Activated naive CD8-positive, alpha-beta T cell treated with anti-CD3 and anti-CD28 coated beads, Interleukin-2, amount 50 U/mL, for 24 hours (primary cell): ENCODE measurements around the gene FN3K.
A peak's percentile ranks its signal among the peaks of the same experiment; 100 is the strongest.

Experiments used
- ATAC-seq: fragments of 150-1000 bp; cut with Tn5 transposase; one replicate; pipeline ENCODE4 v1.10.0; 2021
- DNase-seq: peaks from one replicate; pipeline ENCODE4 v3.0.0; 2021
- H3K27ac Mint-ChIP-seq: one replicate; pipeline ENCODE4 v1.8.0; 2021; ENCODE audit warnings: mild to moderate bottlenecking, mixed read lengths
- H3K27me3 Mint-ChIP-seq: one replicate; pipeline ENCODE4 v1.8.0; 2021; ENCODE audit warnings: mixed read lengths
- H3K36me3 Mint-ChIP-seq: one replicate; pipeline ENCODE4 v1.8.0; 2021; ENCODE audit warnings: low read depth, mixed read lengths
- H3K4me1 Mint-ChIP-seq: one replicate; pipeline ENCODE4 v1.8.0; 2021; ENCODE audit warnings: mixed read lengths
- H3K4me3 Mint-ChIP-seq: one replicate; pipeline ENCODE4 v1.8.0; 2021; ENCODE audit warnings: mild to moderate bottlenecking, moderate library complexity, mixed read lengths
- H3K9me3 Mint-ChIP-seq: one replicate; pipeline ENCODE4 v1.8.0; 2021; ENCODE audit warnings: mixed read lengths

The FN3K gene

DNA sequence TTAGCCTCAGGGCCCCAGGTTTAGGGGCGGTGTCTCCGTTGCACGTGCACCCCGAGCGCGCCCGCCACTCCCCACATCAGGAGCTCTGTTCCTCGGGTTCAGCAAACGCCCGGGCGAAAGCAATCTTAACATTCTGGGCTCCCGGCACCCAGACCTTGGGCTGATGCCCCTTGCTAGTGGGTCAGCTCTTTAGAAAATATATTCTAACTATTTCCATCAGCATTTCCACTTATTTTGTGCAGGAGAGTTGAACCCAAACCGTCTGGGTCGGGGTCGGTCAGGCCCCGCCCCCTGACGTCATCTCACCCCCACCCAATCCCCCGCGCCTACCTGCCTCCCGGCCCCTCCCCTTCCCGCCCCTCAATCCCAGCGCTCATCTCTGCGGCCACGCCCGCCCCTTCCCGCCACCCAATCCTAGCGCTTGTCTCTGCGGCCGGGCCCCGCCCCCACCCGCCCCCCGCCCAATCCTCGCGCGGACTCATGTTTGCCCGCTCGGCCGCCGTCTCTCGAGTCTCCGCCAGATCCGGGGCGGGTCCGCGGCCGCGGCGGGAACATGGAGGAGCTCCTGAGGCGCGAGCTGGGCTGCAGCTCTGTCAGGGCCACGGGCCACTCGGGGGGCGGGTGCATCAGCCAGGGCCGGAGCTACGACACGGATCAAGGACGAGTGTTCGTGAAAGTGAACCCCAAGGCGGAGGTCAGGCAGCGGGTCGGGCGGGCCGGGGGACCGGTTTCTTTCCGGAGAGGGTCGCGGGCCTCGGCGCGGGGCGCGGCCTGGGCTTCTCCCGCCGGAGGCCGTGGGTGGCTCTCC, 19.0 kb upstream of the FN3K start, which contains the start of gene FN3KRP:
Gene FN3KRP, plus strand, starts transcription at position 504 of the 808 bp plus-strand sequence. Its CDS starts 50 bp downstream, at position 554.
- Mint-ChIP-seq H3K27me3 (no peaks in the 10 kb centered on the region), H3K27ac (peak within 1 kb of the TSS; percentile 93), H3K9me3 (no peaks in the 10 kb centered on the region), H3K4me1 (peaks cover 18% of the 10 kb centered on the region), H3K4me3 (peak within 1 kb of the TSS; percentile 95), H3K36me3 (peaks cover 8% of the 10 kb centered on the region)
- ATAC-seq (peak; percentile 83), DNase-seq (peak; percentile 87)

GRCh38 chr17:82718986-82719685, 16.3 kb upstream of the FN3K start:
- Mint-ChIP-seq H3K27ac (no peak overlapping the region), H3K27me3 (no peaks in the 10 kb centered on the region), H3K9me3 (no peaks in the 10 kb centered on the region), H3K36me3 (peaks cover 22% of the 10 kb centered on the region), H3K4me3 (no peak overlapping the region), H3K4me1 (peaks cover 18% of the 10 kb centered on the region)
- ATAC-seq (no peak), DNase-seq (no peak)

DNA sequence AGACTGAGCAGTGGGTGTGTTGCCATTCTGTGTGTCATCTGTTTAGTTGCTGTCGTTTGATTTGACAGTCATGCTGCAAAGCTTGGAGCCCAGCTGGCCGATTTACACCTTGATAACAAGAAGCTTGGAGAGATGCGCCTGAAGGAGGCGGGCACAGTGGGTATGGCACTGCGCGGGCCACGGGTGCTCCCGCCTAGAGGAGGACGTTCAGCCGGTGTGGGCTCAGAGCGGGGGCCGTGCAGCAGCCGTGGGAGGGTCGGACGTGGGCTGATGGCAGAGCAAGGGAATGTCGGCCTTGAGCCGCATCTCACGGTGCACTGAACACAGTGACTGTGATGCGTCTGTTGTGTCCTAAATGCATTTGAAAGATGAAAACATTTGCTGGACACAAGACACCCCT, 15.2 kb upstream of the FN3K start:
- peaks cover 22% of the 10 kb centered on the region for H3K36me3 Mint-ChIP-seq
- H3K27me3 Mint-ChIP-seq, result no peaks in the 10 kb centered on the region

DNA sequence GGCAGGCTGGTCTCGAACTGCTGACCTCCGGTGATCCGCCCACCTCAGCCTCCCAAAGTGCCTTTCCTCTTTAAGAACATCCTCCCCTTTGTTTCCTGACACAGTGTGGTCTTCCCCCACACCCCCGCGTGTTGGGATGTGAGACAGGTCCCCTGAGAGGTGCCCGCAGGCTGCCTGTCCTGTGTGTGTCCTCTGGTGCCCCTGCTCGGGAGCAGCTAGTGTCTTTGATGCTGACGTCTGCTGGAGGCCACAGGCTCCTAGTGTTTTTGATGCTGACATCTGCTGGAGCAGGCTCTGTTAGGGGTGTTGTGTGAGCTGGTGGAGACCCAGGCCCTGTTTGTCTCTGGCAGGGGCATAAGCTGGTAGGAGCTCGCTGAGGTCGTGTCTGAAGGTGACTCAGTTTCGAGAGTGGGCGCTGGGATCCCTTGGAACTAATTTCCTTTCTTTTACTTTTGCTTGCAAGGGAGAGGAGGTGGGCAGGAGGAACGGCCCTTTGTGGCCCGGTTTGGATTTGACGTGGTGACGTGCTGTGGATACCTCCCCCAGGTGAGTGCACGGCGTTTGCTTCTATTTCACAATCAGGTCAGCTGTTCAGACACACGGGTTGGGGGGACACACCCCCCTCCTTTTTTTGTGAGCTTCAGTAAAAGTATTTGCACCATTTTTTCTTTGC, 12.9 kb upstream of the FN3K start:
- H3K9me3 Mint-ChIP-seq, result no peaks in the 10 kb centered on the region
- H3K4me1 Mint-ChIP-seq, result peaks cover 7% of the 10 kb centered on the region
- DNase-seq, result no peak
- H3K27ac Mint-ChIP-seq, result no peak overlapping the region
- H3K4me3 Mint-ChIP-seq, result no peak overlapping the region
- peaks cover 27% of the 10 kb centered on the region for H3K36me3 Mint-ChIP-seq
- no peak for ATAC-seq
- H3K27me3 Mint-ChIP-seq, result no peaks in the 10 kb centered on the region

More for the DNA sequence above, 15.2 kb upstream of the FN3K start:
- no peak overlapping the region for H3K27ac Mint-ChIP-seq
- H3K9me3 Mint-ChIP-seq, result no peaks in the 10 kb centered on the region
- no peak for DNase-seq
- H3K4me3 Mint-ChIP-seq, result no peak overlapping the region
- H3K4me1 Mint-ChIP-seq, result peaks cover 18% of the 10 kb centered on the region
- no peak for ATAC-seq

GRCh38 chr17:82723169-82723807, 12.1 kb upstream of the FN3K start:
- no peak overlapping the region for H3K27ac Mint-ChIP-seq

GRCh38 chr17:82726427-82726826, 9.0 kb upstream of the FN3K start:
- DNase-seq (no peak), ATAC-seq (no peak)
- Mint-ChIP-seq H3K9me3 (no peaks in the 10 kb centered on the region), H3K27ac (no peak overlapping the region), H3K36me3 (peaks cover 20% of the 10 kb centered on the region), H3K4me3 (no peak overlapping the region), H3K4me1 (no peaks in the 10 kb centered on the region), H3K27me3 (no peaks in the 10 kb centered on the region)

More at GRCh38 chr17:82723169-82723807, 12.1 kb upstream of the FN3K start:
- peaks cover 27% of the 10 kb centered on the region for H3K36me3 Mint-ChIP-seq
- H3K27me3 Mint-ChIP-seq, result no peaks in the 10 kb centered on the region
- no peak for ATAC-seq
- H3K4me3 Mint-ChIP-seq, result no peak overlapping the region
- no peak for DNase-seq
- H3K9me3 Mint-ChIP-seq, result no peaks in the 10 kb centered on the region
- H3K4me1 Mint-ChIP-seq, result no peaks in the 10 kb centered on the region

DNA sequence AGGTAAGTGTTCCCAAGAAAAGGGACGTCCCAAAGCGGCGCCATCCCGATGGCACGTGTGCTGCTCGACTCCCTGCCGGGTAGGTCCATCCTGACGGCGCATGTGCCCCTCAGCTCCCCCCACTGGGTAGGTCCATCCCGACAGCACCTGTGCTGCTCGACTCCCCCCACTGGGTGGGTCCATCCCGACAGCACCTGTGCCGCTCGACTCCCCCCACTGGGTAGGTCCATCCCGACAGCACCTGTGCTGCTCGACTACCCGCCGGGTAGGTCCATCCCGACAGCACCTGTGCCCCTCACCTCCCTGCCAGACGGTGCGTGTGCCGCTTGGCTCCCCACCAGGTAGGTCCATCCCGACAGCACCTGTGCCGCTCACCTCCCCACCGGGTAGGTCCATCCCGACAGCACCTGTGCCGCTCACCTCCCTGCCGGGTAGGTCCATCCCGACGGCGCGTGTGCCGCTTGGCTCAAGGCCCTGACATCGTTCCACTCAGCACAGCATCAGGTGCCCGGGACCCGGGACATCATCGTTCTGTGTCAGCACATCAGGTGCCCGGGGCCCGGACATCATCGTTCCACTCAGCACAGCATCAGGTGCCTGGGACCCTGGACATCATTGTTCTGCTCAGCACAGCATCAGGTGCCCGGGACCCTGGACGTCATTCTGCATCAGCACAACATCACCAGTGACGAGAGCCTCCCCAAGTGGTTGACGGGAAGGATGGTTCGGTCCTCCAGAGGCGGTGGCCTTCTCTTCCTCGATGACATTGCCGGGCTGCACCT, 5.7 kb upstream of the FN3K start:
- Mint-ChIP-seq H3K9me3 (peaks cover 6% of the 10 kb centered on the region), H3K27ac (no peak overlapping the region), H3K4me1 (no peaks in the 10 kb centered on the region), H3K36me3 (peaks cover 19% of the 10 kb centered on the region), H3K4me3 (no peak overlapping the region), H3K27me3 (no peaks in the 10 kb centered on the region)
- DNase-seq (no peak), ATAC-seq (no peak)

- DNase-seq, result no peak
- Mint-ChIP-seq H3K9me3 (peaks cover 6% of the 10 kb centered on the region), H3K4me3 (no peak overlapping the region), H3K27me3 (peaks cover 2% of the 10 kb centered on the region), H3K27ac (no peak overlapping the region), H3K4me1 (peaks cover 4% of the 10 kb centered on the region), H3K36me3 (peaks cover 13% of the 10 kb centered on the region)
- ATAC-seq, result no peak
These were observed 3.2 kb upstream of the FN3K start for GRCh38 chr17:82732118-82732743.

- Mint-ChIP-seq H3K4me1 (peaks cover 4% of the 10 kb centered on the region), H3K27me3 (peaks cover 2% of the 10 kb centered on the region), H3K9me3 (peaks cover 16% of the 10 kb centered on the region), H3K36me3 (peaks cover 29% of the 10 kb centered on the region), H3K27ac (no peak overlapping the region), H3K4me3 (no peak overlapping the region)
- ATAC-seq (no peak), DNase-seq (no peak)
These were observed 1.2 kb downstream of the FN3K start for GRCh38 chr17:82736511-82737185.

- H3K36me3 Mint-ChIP-seq, result peaks cover 25% of the 10 kb centered on the region
- peaks cover 13% of the 10 kb centered on the region for H3K9me3 Mint-ChIP-seq
- peaks cover 2% of the 10 kb centered on the region for H3K27me3 Mint-ChIP-seq
- H3K4me3 Mint-ChIP-seq, result no peak overlapping the region
- ATAC-seq (no peak), DNase-seq (no peak)
- no peak overlapping the region for H3K27ac Mint-ChIP-seq
- peaks cover 4% of the 10 kb centered on the region for H3K4me1 Mint-ChIP-seq
These were observed 2.8 kb downstream of the FN3K start for GRCh38 chr17:82737967-82738877.

DNA sequence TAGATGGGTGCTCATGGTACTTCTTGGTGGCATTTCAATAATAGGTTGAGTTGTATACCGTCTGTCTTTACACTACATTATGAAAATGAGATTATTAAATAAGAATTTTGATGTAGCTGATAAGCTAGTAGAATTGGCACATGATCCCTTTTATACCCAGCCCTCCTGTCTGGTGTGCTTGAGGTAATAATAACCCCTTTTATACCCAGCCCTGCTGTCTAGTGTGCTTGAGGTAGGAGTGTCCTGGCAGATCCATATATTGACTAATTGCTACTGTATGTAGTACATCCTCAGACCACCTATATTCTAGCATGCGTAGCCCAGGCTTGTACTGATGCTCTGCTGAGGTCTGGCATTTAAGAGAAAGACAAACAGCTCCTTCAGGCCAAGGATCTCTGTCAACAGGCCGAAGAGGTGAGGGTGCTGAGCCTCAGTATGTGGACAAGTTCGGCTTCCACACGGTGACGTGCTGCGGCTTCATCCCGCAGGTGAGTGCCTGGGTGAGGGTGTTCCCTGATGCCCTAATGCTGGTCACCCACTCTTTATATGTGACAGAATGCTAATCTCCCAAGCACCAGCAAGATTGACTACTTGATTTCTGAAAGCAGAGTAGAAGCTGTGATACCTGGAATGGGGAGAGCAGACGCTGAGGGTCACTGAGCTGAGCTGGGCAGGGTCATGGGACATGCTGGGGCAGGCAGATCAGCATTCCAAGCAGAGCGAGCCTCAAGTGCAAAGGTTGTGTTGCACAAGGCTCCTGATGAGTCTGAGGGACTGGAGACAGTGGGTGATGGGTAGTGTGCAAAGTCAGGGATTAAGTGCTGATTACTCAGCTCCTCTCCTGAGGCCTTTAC, 5.7 kb downstream of the FN3K start:
- H3K4me1 Mint-ChIP-seq, result peaks cover 2% of the 10 kb centered on the region
- DNase-seq (no peak), ATAC-seq (no peak)
- H3K27me3 Mint-ChIP-seq, result peaks cover under 1% of the 10 kb centered on the region
- H3K36me3 Mint-ChIP-seq, result peaks cover 21% of the 10 kb centered on the region
- H3K4me3 Mint-ChIP-seq, result no peak overlapping the region
- H3K27ac Mint-ChIP-seq, result no peak overlapping the region
- H3K9me3 Mint-ChIP-seq, result peaks cover 9% of the 10 kb centered on the region
